DOHH2 (cell line): Measurements from ENCODE around the gene SLAMF1.

ENCODE experiments used
- H3F3A ChIP-seq: fragments of 200-600 bp; sonication (generic), shearing (Covaris generic); 2 replicates; pipeline ENCODE4 v1.6.0; 2016; ENCODE audit warnings: antibody characterized with exemption, mild to moderate bottlenecking; ENCODE audit not compliant: control insufficient read depth, insufficient read depth
- H3K27ac ChIP-seq: fragments of 200-600 bp; sonication (generic); 2 replicates; pipeline ENCODE4 v1.5.1; 2014; ENCODE audit warnings: low read depth, mild to moderate bottlenecking, low read length, moderate library complexity
- H3K27me3 ChIP-seq: fragments of 200-600 bp; sonication (generic); 2 replicates; pipeline ENCODE4 v1.6.1; 2014; ENCODE audit warnings: mild to moderate bottlenecking, low read length, mixed read lengths; ENCODE audit not compliant: control insufficient read depth
- H3K36me3 ChIP-seq: fragments of 200-600 bp; sonication (generic); 2 replicates; pipeline ENCODE4 v1.6.1; 2014; ENCODE audit warnings: mild to moderate bottlenecking, low read length, moderate library complexity, mixed read lengths; ENCODE audit not compliant: control insufficient read depth
- H3K4me1 ChIP-seq: fragments of 200-600 bp; sonication (generic); 2 replicates; pipeline ENCODE4 v1.6.1; 2014; ENCODE audit warnings: mild to moderate bottlenecking, low read length, mixed read lengths; ENCODE audit not compliant: control insufficient read depth
- H3K4me2 ChIP-seq: fragments of 200-600 bp; sonication (generic); 2 replicates; pipeline ENCODE4 v1.6.0; 2014; ENCODE audit warnings: mild to moderate bottlenecking, low read length, moderate library complexity
- H3K4me3 ChIP-seq: fragments of 200-600 bp; sonication (generic); 2 replicates; pipeline ENCODE4 v1.5.1; 2014; ENCODE audit warnings: mild to moderate bottlenecking, low read length, mixed read lengths
- H3K79me2 ChIP-seq: fragments of 200-600 bp; sonication (generic); 2 replicates; pipeline ENCODE4 v1.6.1; 2014; ENCODE audit warnings: mild to moderate bottlenecking, low read length, mixed read lengths; ENCODE audit not compliant: control insufficient read depth
- H3K9me2 ChIP-seq: fragments of 200-600 bp; sonication (generic); replicated peaks from 2 replicates; pipeline ENCODE4 v1.6.1; 2014; ENCODE audit warnings: mild to moderate bottlenecking, low read length, mixed read lengths; ENCODE audit not compliant: control insufficient read depth
- H3K9me3 ChIP-seq: fragments of 200-600 bp; sonication (generic); 2 replicates; pipeline ENCODE4 v1.6.1; 2014; ENCODE audit warnings: antibody characterized with exemption, low read length, mixed read lengths; ENCODE audit not compliant: control insufficient read depth, insufficient read depth
- H4K20me1 ChIP-seq: fragments of 200-600 bp; sonication (generic); 2 replicates; pipeline ENCODE4 v1.6.0; 2014; ENCODE audit warnings: low read depth, mild to moderate bottlenecking, antibody characterized with exemption, low read length, moderate library complexity; ENCODE audit not compliant: control insufficient read depth, insufficient read depth
- EZH2phosphoT487 ChIP-seq: fragments of 200-600 bp; sonication (generic); IDR thresholded peaks from 2 replicates; pipeline ENCODE4 v1.6.1; 2017; ENCODE audit warnings: borderline replicate concordance, mild to moderate bottlenecking, antibody characterized with exemption, low read length, moderate library complexity, mixed read lengths
- TF ChIP-seq, protein P1 (sequence below): fragments of 200-600 bp; sonication (generic); IDR thresholded peaks from one replicate; pipeline ENCODE4 v1.5.1; 2014; ENCODE audit warnings: antibody characterized with exemption, mild to moderate bottlenecking, low read depth, low read length; ENCODE audit not compliant: poor library complexity, severe bottlenecking

SLAMF1 gene

DNA sequence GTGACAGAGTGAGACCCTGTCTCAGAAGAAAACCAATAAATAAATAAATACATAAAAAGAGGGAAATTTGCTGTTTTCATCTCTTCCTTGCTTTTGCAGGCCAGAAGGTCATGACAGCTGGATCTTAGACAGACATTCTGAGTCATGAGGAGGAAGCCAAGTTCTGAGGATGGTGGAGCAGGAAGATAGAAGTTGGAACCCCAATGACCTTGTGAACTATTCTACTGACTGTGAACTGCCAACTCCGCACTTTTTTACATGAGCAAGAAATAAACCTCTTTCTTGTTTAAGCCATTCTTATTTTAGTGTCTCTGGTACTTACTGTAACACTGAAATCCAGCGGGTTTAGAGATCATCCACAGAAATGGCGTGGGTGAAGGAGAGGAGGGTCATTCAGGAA is 76.0 kb downstream of the SLAMF1 start:
- H3K27me3 ChIP-seq = no peaks in the 10 kb centered on the region
- no peak overlapping the region for H3K4me2 ChIP-seq
- no peaks in the 10 kb centered on the region for H3K9me2 ChIP-seq
- H3K27ac ChIP-seq = no peak overlapping the region
- peaks cover 77% of the 10 kb centered on the region for H3K79me2 ChIP-seq
- TF ChIP-seq, protein P1, sequence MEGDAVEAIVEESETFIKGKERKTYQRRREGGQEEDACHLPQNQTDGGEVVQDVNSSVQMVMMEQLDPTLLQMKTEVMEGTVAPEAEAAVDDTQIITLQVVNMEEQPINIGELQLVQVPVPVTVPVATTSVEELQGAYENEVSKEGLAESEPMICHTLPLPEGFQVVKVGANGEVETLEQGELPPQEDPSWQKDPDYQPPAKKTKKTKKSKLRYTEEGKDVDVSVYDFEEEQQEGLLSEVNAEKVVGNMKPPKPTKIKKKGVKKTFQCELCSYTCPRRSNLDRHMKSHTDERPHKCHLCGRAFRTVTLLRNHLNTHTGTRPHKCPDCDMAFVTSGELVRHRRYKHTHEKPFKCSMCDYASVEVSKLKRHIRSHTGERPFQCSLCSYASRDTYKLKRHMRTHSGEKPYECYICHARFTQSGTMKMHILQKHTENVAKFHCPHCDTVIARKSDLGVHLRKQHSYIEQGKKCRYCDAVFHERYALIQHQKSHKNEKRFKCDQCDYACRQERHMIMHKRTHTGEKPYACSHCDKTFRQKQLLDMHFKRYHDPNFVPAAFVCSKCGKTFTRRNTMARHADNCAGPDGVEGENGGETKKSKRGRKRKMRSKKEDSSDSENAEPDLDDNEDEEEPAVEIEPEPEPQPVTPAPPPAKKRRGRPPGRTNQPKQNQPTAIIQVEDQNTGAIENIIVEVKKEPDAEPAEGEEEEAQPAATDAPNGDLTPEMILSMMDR = no peak
- TF ChIP-seq EZH2phosphoT487 = no peak
- H4K20me1 ChIP-seq = no peaks in the 10 kb centered on the region
- no peaks in the 10 kb centered on the region for H3K9me3 ChIP-seq
- H3K4me1 ChIP-seq = peaks cover 81% of the 10 kb centered on the region
- H3K36me3 ChIP-seq = peaks cover 48% of the 10 kb centered on the region
- H3F3A ChIP-seq = 0 out of 2 replicates have a peak, but pooled peaks cover 2% of the 10 kb centered on the region
- no peak overlapping the region for H3K4me3 ChIP-seq

DNA sequence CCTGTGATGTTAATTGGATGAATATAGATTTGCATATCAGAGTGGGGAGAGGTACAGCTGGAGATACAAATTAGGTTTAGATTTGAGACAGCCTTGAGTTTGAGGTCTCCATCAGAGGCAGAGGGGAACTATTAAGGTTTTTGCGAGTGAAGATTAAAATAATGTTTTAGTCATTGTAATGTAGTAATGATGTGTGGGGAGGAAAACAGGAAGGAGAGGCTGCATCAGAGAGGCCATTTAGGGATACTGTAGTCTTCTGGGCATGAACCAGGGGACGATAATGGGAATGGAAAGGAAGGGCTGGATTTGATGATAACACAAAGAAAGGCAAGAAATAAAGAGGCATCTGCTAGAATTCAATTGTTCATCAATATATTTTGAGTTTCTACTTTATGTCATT is 77.0 kb downstream of the SLAMF1 start:
- Histone ChIP-seq H3K36me3 (peaks cover 51% of the 10 kb centered on the region), H3K9me2 (no peaks in the 10 kb centered on the region), H3K9me3 (no peaks in the 10 kb centered on the region), H3K4me2 (peak overlapping the region; percentile 52), H3F3A (peaks cover 6% of the 10 kb centered on the region; the same call in 1 of the 2 replicates), H4K20me1 (no peaks in the 10 kb centered on the region), H3K4me1 (peaks cover 81% of the 10 kb centered on the region), H3K27ac (peak overlapping the region; percentile 29; the same call in 1 of the 2 replicates), H3K27me3 (no peaks in the 10 kb centered on the region), H3K79me2 (peaks cover 67% of the 10 kb centered on the region), H3K4me3 (peak overlapping the region; percentile 37)
- TF ChIP-seq EZH2phosphoT487 = no peak
- TF ChIP-seq, protein P1 = no peak

DNA sequence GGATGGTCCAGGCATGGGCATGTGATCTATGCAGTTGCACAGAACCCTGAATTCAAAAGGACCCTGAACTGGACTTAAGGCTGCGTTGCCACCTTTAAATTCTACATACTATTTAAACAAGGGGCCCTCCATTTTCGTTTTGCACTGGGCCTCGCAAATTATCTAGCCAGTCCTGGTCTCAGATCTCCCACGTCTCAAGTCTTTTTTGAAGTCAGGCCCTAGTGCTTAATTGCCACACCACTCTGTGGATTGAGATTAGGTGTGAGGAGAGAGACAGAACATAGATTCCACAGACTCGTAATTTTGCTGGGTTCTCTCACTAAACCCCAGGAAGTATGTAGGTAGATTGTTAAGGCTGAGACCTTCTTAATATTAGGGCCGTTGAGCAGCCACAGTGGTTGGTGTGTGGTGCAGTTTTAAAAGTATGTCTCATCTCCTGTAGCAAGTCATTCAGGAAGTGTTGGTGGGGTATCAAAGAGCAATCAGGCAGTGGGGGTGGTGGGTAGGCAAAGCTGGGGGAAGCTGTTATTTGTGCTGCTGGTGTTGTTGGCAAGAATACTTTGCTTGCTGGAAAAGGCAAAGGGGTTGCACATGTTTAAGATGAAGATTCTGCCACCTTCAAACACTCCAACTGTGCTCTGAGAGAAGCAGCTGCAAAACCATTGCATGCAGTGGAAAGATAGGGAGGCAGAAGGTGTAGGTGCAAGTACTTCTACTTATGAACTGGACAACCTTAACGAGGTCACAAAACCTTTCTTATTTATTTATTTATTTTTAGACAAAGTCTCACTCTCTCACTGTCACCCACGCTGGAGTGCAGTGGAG is 78.8 kb downstream of the SLAMF1 start:
- Histone ChIP-seq H3K4me3 (0 out of 2 replicates have a peak overlapping the region, but pooled peaks have one; percentile 12), H3K4me1 (peaks cover 72% of the 10 kb centered on the region), H3K27ac (peak overlapping the region; percentile 17), H3K9me2 (no peaks in the 10 kb centered on the region), H3K36me3 (peaks cover 61% of the 10 kb centered on the region), H3K27me3 (no peaks in the 10 kb centered on the region), H3K79me2 (peaks cover 55% of the 10 kb centered on the region), H3K9me3 (peaks cover 4% of the 10 kb centered on the region; the same call in 1 of the 2 replicates), H4K20me1 (no peaks in the 10 kb centered on the region), H3F3A (peaks cover 7% of the 10 kb centered on the region; the same call in 1 of the 2 replicates), H3K4me2 (peak overlapping the region; percentile 52)
- TF ChIP-seq, protein P1 = no peak
- no peak for TF ChIP-seq EZH2phosphoT487
